CD14-positive monocyte (primary cell): Measurements from ENCODE around the gene CAMKV. TPM values are rescaled to one million over a fixed set of nuclear protein-coding genes. Genes with fewer than 3 reads are reported as not detected.

Experiments
- DNase-seq, 3 donors: peaks; one replicate each; pipeline ENCODE4 v3.0.0-alpha.2; 2011 to 2022
- H2AFZ ChIP-seq: 2 replicates; pipeline ENCODE4 v1.6.0; 2012; ENCODE audit warnings: mild to moderate bottlenecking, low read depth, low read length, inconsistent platforms; ENCODE audit not compliant: insufficient read depth, poor library complexity, severe bottlenecking
- H3K27ac ChIP-seq, 2 donors: 1 replicate in 1 of 2; 2 replicates in 1 of 2; pipeline ENCODE4 v1.5.1; 2012 to 2013; ENCODE audit warnings: low read length in 2 of 2, control low read depth in 1 of 2, inconsistent platforms in 1 of 2, low read depth in 1 of 2, mild to moderate bottlenecking in 1 of 2
- H3K27me3 ChIP-seq, 2 donors: one replicate each; pipeline versions ENCODE4 v1.6.0 to v1.6.1; 2011 to 2013; ENCODE audit warnings: low read length in 2 of 2; ENCODE audit not compliant: control insufficient read depth in 2 of 2, insufficient read depth in 2 of 2
- H3K36me3 ChIP-seq, 2 donors: replicated peaks in 1 of 2; 1 replicate in 1 of 2; 2 replicates in 1 of 2; pipeline versions ENCODE4 v1.5.1 to v1.6.1; 2012 to 2013; ENCODE audit warnings: low read length in 2 of 2, control low read depth in 1 of 2, inconsistent platforms in 1 of 2, mild to moderate bottlenecking in 1 of 2; ENCODE audit not compliant: insufficient read depth in 2 of 2, control insufficient read depth in 1 of 2
- H3K4me1 ChIP-seq, 2 donors: 1 replicate in 1 of 2; 2 replicates in 1 of 2; pipeline versions ENCODE4 v1.5.1 to v1.6.1; 2012 to 2013; ENCODE audit warnings: low read length in 2 of 2, control low read depth in 1 of 2, inconsistent platforms in 1 of 2, mild to moderate bottlenecking in 1 of 2, moderate library complexity in 1 of 2; ENCODE audit not compliant: insufficient read depth in 2 of 2, control insufficient read depth in 1 of 2
- H3K4me2 ChIP-seq: replicated peaks from 2 replicates; pipeline ENCODE3; 2012; ENCODE audit warnings: low read length, moderate library complexity, mild to moderate bottlenecking; ENCODE audit not compliant: poor library complexity, severe bottlenecking; ENCODE audit errors: extremely low read depth
- H3K4me3 ChIP-seq, 3 experiments: fragments of 200-600 bp in 1 of 3; sonication (generic) in 1 of 3; replicated peaks in 1 of 3; 1 replicate in 2 of 3; 2 replicates in 1 of 3; pipeline ENCODE4 v1.5.1; 2011 to 2013; ENCODE audit warnings: low read length in 3 of 3, mild to moderate bottlenecking in 3 of 3, control low read depth in 2 of 3, low read depth in 2 of 3, inconsistent platforms in 1 of 3, moderate library complexity in 1 of 3
- H3K79me2 ChIP-seq: 2 replicates; pipeline ENCODE4 v1.6.0; 2012; ENCODE audit warnings: mild to moderate bottlenecking, control low read depth, inconsistent platforms, low read length, moderate library complexity; ENCODE audit not compliant: insufficient read depth
- H3K9ac ChIP-seq: 2 replicates; pipeline ENCODE4 v1.6.0; 2017; ENCODE audit warnings: low read length, mild to moderate bottlenecking; ENCODE audit not compliant: insufficient read depth, poor library complexity, severe bottlenecking
- H3K9me3 ChIP-seq, 2 donors: replicated peaks in 1 of 2; 1 replicate in 1 of 2; 2 replicates in 1 of 2; pipeline versions ENCODE4 v1.5.1 to v1.6.1; 2012 to 2013; ENCODE audit warnings: low read length in 2 of 2, control low read depth in 1 of 2; ENCODE audit not compliant: control insufficient read depth in 1 of 2, insufficient read depth in 1 of 2
- H4K20me1 ChIP-seq: 2 replicates; pipeline ENCODE4 v1.6.0; 2012; ENCODE audit warnings: mild to moderate bottlenecking, low read length, control low read depth, moderate library complexity; ENCODE audit not compliant: insufficient read depth
- H3K27ac Mint-ChIP-seq, 7 donors: one replicate each; pipeline ENCODE4 v1.8.0; 2020; ENCODE audit warnings: mild to moderate bottlenecking in 7 of 7, mixed read lengths in 7 of 7, moderate library complexity in 6 of 7, inconsistent platforms in 2 of 7
- H3K27me3 Mint-ChIP-seq, 3 donors: one replicate each; pipeline ENCODE4 v1.8.0; 2021 to 2022; ENCODE audit warnings: low read depth in 3 of 3, mild to moderate bottlenecking in 3 of 3, mixed read lengths in 3 of 3, moderate library complexity in 3 of 3, inconsistent platforms in 1 of 3
- H3K36me3 Mint-ChIP-seq, 2 donors: one replicate each; pipeline ENCODE4 v1.8.0; 2020; ENCODE audit warnings: mixed read lengths in 2 of 2, inconsistent platforms in 1 of 2, mild to moderate bottlenecking in 1 of 2
- H3K4me1 Mint-ChIP-seq: one replicate; pipeline ENCODE4 v1.8.0; 2020; ENCODE audit warnings: mild to moderate bottlenecking, mixed read lengths
- H3K4me3 Mint-ChIP-seq, 2 donors: one replicate each; pipeline ENCODE4 v1.8.0; 2020; ENCODE audit warnings: mild to moderate bottlenecking in 2 of 2, mixed read lengths in 2 of 2, moderate library complexity in 1 of 2
- H3K9me3 Mint-ChIP-seq, 7 donors: one replicate each; pipeline ENCODE4 v1.8.0; 2020 to 2022; ENCODE audit warnings: mixed read lengths in 7 of 7, mild to moderate bottlenecking in 6 of 7, moderate library complexity in 6 of 7, inconsistent platforms in 2 of 7
- CTCF ChIP-seq: fragments of 200-600 bp; IDR thresholded peaks from one replicate; pipeline ENCODE4 v1.8.0; 2022; ENCODE audit warnings: antibody characterized with exemption, mild to moderate bottlenecking
- WGBS: methylation state at CpG from one replicate; pipeline ENCODE4 v1.1.5; 2013; ENCODE audit warnings: missing lambda C conversion rate; ENCODE audit not compliant: insufficient coverage; 5-methylcytosine and 5-hydroxymethylcytosine counted together
- intact Hi-C, 2 donors: fragments of 100-400 bp; cut with micrococcal nuclease; formaldehyde crosslinking; loops; one replicate each; pipeline versions ENCODE4 v1.15.0 to v1.15.1; 2023
- polyA plus RNA-seq, 3 donors: library from polyadenylated mRNA; depleted of rRNA in 1 of 3; unstranded in 2 of 3; stranded (reverse) in 1 of 3; fragments of 300-500 nt in 2 of 3; fragments of >200 nt in 1 of 3; fragmentation: Illumina TruSeq in 2 of 3; gene quantifications; 1 replicate in 2 of 3; 2 replicates in 1 of 3; pipeline ENCODE4 v1.2.3, GENCODE V29; 2012 to 2021

The CAMKV gene
- polyA plus RNA-seq, 3 donors: 0.03 to 0.10 TPM; not detected in 1

GRCh38 chr3:49889296-49889695 lies 19.6 kb upstream of the CAMKV start:
- Mint-ChIP-seq H3K36me3 (no peaks in the 10 kb centered on the region), H3K27me3 (peaks cover 0 to 2% (median 1%) of the 10 kb centered on the region in 3 donors), H3K9me3 (peaks cover 0 to 2% (median 0%) of the 10 kb centered on the region in 7 donors), H3K4me1 (no peaks in the 10 kb centered on the region), H3K27ac (no peak overlapping the region), H3K4me3 (no peak overlapping the region)
- no peak overlapping the region for H3K4me3 ChIP-seq
- no peak overlapping the region for H3K9ac ChIP-seq
- no peaks in the 10 kb centered on the region for H3K4me1 ChIP-seq
- 93% methylated on average over 6 of the region's 10 CpGs for WGBS
- TF ChIP-seq CTCF: no peak
- no peak for DNase-seq
- H3K27ac ChIP-seq: no peak overlapping the region
- H3K27me3 ChIP-seq: no peaks in the 10 kb centered on the region
- H3K4me2 ChIP-seq: no peak overlapping the region
- intact Hi-C loops: no loop called here
- H4K20me1 ChIP-seq: no peaks in the 10 kb centered on the region
- H3K79me2 ChIP-seq: no peaks in the 10 kb centered on the region
- no peaks in the 10 kb centered on the region for H3K9me3 ChIP-seq
- H3K36me3 ChIP-seq: no peaks in the 10 kb centered on the region
- no peak overlapping the region for H2AFZ ChIP-seq

DNA sequence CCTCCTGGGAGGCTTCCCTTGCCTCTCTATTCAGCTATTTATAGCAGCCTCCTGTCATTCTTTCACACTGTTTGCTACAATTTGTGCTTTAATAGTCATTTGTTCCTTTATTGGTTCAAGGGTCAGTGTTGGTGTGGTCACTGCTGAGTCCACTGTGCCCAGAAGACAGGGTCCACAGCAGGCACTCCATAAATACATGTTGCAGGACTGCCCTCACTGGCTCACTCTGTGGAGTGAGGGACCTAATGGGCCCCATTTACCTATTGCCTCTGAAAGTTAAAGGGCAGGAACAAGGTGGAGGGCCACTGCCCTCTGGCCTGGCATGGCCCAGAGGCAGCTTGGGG lies 17.2 kb upstream of the CAMKV start:
- Histone ChIP-seq H3K27ac (no peak overlapping the region), H3K4me3 (no peak overlapping the region), H3K79me2 (no peaks in the 10 kb centered on the region), H3K4me2 (no peak overlapping the region), H3K27me3 (no peaks in the 10 kb centered on the region), H4K20me1 (no peaks in the 10 kb centered on the region), H2AFZ (no peak overlapping the region), H3K9ac (no peak overlapping the region), H3K36me3 (no peaks in the 10 kb centered on the region), H3K9me3 (no peaks in the 10 kb centered on the region), H3K4me1 (peaks cover 0 to 2% of the 10 kb centered on the region in 2 donors)
- no peak overlapping the region for H3K4me3 Mint-ChIP-seq
- H3K27me3 Mint-ChIP-seq: peaks cover 0 to 3% (median 2%) of the 10 kb centered on the region in 3 donors
- TF ChIP-seq CTCF: no peak
- H3K9me3 Mint-ChIP-seq: peaks cover 0 to 2% (median 0%) of the 10 kb centered on the region in 7 donors
- no peak overlapping the region for H3K27ac Mint-ChIP-seq
- peaks cover 5% of the 10 kb centered on the region for H3K4me1 Mint-ChIP-seq
- intact Hi-C loops: no loop called here
- DNase-seq: no peak
- H3K36me3 Mint-ChIP-seq: no peaks in the 10 kb centered on the region
